ENCODE results near the gene LIN7A.

Gene LIN7A

DNA sequence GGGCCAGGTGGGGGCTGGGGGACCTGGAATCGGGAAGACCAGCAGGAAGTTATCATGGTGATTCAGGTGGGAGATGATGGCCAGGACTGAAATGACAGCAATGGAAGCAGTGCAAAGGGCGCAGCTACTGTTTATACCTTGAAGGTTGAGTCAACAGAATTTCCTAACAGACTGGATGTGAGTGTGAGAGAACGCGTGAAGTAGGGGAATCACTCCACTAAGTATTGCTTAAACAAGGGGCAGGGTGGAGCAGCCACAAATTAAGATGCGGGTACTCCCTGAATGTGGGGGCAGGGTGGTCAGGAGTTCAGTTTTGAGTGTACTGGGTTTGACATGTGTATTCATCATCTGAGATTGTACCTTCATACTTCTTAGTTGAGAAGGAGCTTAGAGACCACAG is 175.9 kb downstream of the LIN7A start:
- no peaks in the 10 kb centered on the region for H3K9me3 ChIP-seq (ENCODE audit: control insufficient read depth in 2 of 2, low read length in 2 of 2)
- H3K4me1 ChIP-seq (ENCODE audit: control insufficient read depth, insufficient read depth, low read length), result no peaks in the 10 kb centered on the region
- H3K36me3 ChIP-seq (ENCODE audit: control insufficient read depth in 2 of 2, insufficient read depth in 2 of 2, low read length in 2 of 2), result no peaks in the 10 kb centered on the region
- H3K27me3 ChIP-seq (ENCODE audit: control insufficient read depth in 1 of 2, insufficient read depth in 2 of 2, low read length in 2 of 2), result no peaks in the 10 kb centered on the region
- no peak overlapping the region for H3K27ac ChIP-seq (ENCODE audit: low read length)
- no peak overlapping the region for H3K4me3 ChIP-seq (ENCODE audit: low read length in 2 of 2)
- no peak overlapping the region for H3K9ac ChIP-seq (ENCODE audit: low read length in 2 of 2)

DNA sequence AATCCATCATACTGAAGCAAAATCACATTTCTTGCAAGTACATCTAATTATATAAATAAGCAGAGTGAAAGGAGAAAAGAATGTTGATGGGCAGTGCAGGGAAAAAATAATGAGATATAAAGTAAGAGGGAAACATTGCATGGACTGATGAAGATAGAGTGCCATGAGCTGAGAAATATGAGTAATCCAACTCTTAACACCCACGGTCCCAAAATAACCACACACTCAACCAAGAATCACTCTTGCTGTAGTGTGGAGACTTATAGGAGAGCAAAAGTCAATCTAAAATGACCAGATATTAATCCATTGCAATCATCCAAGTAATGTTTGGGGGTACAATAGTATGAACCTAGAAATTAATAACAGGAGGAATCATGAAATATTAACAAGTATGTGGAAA is 180.9 kb downstream of the LIN7A start:
- Histone ChIP-seq H3K4me3 (ENCODE audit: low read length in 2 of 2) (no peak overlapping the region), H3K27me3 (ENCODE audit: control insufficient read depth in 1 of 2, insufficient read depth in 2 of 2, low read length in 2 of 2) (no peaks in the 10 kb centered on the region), H3K4me1 (ENCODE audit: control insufficient read depth, insufficient read depth, low read length) (no peaks in the 10 kb centered on the region), H3K36me3 (ENCODE audit: control insufficient read depth in 2 of 2, insufficient read depth in 2 of 2, low read length in 2 of 2) (no peaks in the 10 kb centered on the region), H3K27ac (ENCODE audit: low read length) (no peak overlapping the region), H3K9me3 (ENCODE audit: control insufficient read depth in 2 of 2, low read length in 2 of 2) (no peaks in the 10 kb centered on the region), H3K9ac (ENCODE audit: low read length in 2 of 2) (no peak overlapping the region)

DNA sequence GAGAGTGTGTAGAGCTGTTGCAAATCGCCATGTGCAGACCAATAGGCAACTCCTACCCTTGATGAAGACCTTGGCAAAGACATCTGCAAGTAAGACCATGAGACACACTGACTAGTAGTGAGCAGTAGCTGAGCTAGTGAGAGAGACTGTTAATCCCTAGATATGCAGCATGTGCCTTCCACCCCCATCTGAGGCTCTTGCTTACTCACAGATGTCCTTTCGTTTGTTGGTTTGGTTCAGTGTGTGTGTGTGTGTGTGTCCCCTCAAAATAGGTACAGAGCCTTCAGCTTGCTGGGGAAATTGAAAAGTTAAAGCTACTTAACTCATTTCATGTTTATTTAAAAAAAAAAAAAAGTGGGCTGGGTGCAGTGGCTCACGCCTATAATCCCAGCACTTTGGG is 183.5 kb downstream of the LIN7A start:
- no peak overlapping the region for H3K9ac ChIP-seq (ENCODE audit: low read length in 2 of 2)
- H3K4me3 ChIP-seq (ENCODE audit: low read length in 2 of 2), result no peak overlapping the region
- no peaks in the 10 kb centered on the region for H3K27me3 ChIP-seq (ENCODE audit: control insufficient read depth in 1 of 2, insufficient read depth in 2 of 2, low read length in 2 of 2)
- H3K27ac ChIP-seq (ENCODE audit: low read length), result no peak overlapping the region
- no peaks in the 10 kb centered on the region for H3K36me3 ChIP-seq (ENCODE audit: control insufficient read depth in 2 of 2, insufficient read depth in 2 of 2, low read length in 2 of 2)
- H3K9me3 ChIP-seq (ENCODE audit: control insufficient read depth in 2 of 2, low read length in 2 of 2), result no peaks in the 10 kb centered on the region
- no peaks in the 10 kb centered on the region for H3K4me1 ChIP-seq (ENCODE audit: control insufficient read depth, insufficient read depth, low read length)

DNA sequence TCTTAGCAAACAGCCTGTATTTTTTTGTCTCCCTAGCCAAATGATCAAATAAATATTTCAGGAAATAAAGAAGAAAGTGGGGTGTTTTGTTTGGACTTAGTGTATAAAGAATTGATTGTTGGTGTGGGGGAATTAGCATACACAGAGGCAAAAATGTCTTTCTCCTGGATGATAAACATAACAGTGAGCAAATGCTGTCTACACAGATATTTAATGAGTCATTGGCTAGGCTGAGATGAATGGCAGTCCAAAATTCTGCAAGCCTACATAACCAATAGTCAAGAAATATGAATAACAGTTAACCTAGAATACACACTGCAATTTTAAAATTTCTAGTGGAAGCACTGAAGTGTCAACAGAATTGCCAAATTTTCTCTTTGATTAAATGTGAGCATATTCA is 185.3 kb downstream of the LIN7A start:
- Histone ChIP-seq H3K4me1 (ENCODE audit: control insufficient read depth, insufficient read depth, low read length) (no peaks in the 10 kb centered on the region), H3K4me3 (ENCODE audit: low read length in 2 of 2) (no peak overlapping the region), H3K27ac (ENCODE audit: low read length) (no peak overlapping the region), H3K36me3 (ENCODE audit: control insufficient read depth in 2 of 2, insufficient read depth in 2 of 2, low read length in 2 of 2) (no peaks in the 10 kb centered on the region), H3K9ac (ENCODE audit: low read length in 2 of 2) (no peak overlapping the region), H3K27me3 (ENCODE audit: control insufficient read depth in 1 of 2, insufficient read depth in 2 of 2, low read length in 2 of 2) (no peaks in the 10 kb centered on the region), H3K9me3 (ENCODE audit: control insufficient read depth in 2 of 2, low read length in 2 of 2) (no peaks in the 10 kb centered on the region)

DNA sequence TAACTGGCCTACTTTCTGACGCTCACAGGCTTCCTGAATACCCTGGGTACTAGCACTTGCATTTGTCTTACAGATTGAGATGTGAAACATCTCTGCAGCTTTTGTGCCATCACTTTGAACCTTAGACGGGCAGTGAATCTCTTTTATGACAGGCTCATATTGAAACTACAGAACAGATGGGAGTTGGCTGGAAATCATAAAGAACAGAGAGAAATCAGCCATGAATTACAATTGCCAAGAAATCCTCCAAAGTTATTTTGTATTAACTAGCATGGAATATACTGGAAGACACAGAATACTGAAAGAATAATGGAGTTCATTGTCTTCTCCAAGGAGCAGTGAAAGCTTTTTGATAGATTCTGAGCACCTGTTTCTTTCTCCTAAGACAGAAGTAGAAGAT is 188.3 kb downstream of the LIN7A start:
- Histone ChIP-seq H3K27me3 (ENCODE audit: control insufficient read depth in 1 of 2, insufficient read depth in 2 of 2, low read length in 2 of 2) (no peaks in the 10 kb centered on the region), H3K27ac (ENCODE audit: low read length) (no peak overlapping the region), H3K4me1 (ENCODE audit: control insufficient read depth, insufficient read depth, low read length) (no peaks in the 10 kb centered on the region), H3K9ac (ENCODE audit: low read length in 2 of 2) (no peak overlapping the region), H3K36me3 (ENCODE audit: control insufficient read depth in 2 of 2, insufficient read depth in 2 of 2, low read length in 2 of 2) (no peaks in the 10 kb centered on the region), H3K9me3 (ENCODE audit: control insufficient read depth in 2 of 2, low read length in 2 of 2) (no peaks in the 10 kb centered on the region), H3K4me3 (ENCODE audit: low read length in 2 of 2) (no peak overlapping the region)

DNA sequence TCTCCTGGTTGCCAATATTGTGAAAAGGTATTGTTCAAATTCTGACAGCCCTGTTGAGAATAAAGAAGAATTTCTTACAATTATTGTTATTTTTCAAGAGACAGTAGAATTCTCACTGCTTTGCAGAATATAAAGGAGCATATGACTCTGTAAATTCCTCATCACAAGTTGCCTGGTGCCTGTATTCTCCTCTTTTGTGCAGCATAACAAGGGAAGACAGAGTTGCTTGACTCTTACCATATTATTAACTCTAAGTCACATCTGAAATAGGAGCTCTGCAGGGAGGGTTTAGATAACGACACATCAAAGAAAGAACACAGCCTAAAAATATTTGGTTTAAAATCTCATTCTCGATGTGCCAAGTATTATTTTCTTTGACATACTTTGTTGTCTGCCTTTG is 189.9 kb downstream of the LIN7A start:
- Histone ChIP-seq H3K27ac (ENCODE audit: low read length) (no peak overlapping the region), H3K9me3 (ENCODE audit: control insufficient read depth in 2 of 2, low read length in 2 of 2) (no peaks in the 10 kb centered on the region), H3K4me1 (ENCODE audit: control insufficient read depth, insufficient read depth, low read length) (no peaks in the 10 kb centered on the region), H3K36me3 (ENCODE audit: control insufficient read depth in 2 of 2, insufficient read depth in 2 of 2, low read length in 2 of 2) (no peaks in the 10 kb centered on the region), H3K27me3 (ENCODE audit: control insufficient read depth in 1 of 2, insufficient read depth in 2 of 2, low read length in 2 of 2) (no peaks in the 10 kb centered on the region), H3K4me3 (ENCODE audit: low read length in 2 of 2) (no peak overlapping the region), H3K9ac (ENCODE audit: low read length in 2 of 2) (no peak overlapping the region)

DNA sequence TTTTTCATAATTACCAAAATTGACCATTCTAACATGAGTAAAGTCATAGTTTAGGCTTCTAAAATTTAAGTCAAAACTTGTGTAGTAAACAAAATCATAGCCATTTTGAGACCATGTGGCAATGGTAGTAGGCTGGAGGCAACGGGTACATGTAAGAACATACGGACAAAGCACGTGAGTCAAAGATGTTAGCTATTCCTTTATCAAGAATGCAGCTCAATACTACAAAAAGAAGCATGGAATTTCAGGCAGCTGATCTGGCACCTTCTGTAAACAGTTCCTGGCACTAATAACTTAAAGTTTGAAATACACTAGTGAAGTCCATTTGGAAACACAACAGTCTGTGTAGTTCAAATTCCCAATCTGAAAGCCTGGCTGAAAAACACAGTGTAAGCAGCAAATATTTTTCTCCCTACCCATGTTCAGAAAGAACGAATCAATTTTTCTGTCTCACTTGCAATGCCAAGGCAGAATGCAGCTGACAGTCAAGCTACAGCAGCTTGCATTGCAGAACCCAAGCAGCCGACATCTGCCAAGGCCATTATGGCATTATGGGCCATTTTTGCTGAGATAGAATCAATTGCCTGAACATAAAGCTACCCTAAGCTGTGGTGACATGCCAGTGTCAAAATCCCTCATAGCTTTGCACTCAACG is 191.8 kb downstream of the LIN7A start:
- Histone ChIP-seq H3K36me3 (ENCODE audit: control insufficient read depth in 2 of 2, insufficient read depth in 2 of 2, low read length in 2 of 2) (no peaks in the 10 kb centered on the region), H3K9me3 (ENCODE audit: control insufficient read depth in 2 of 2, low read length in 2 of 2) (no peaks in the 10 kb centered on the region), H3K4me3 (ENCODE audit: low read length in 2 of 2) (no peak overlapping the region), H3K9ac (ENCODE audit: low read length in 2 of 2) (no peak overlapping the region), H3K4me1 (ENCODE audit: control insufficient read depth, insufficient read depth, low read length) (no peaks in the 10 kb centered on the region), H3K27ac (ENCODE audit: low read length) (no peak overlapping the region), H3K27me3 (ENCODE audit: control insufficient read depth in 1 of 2, insufficient read depth in 2 of 2, low read length in 2 of 2) (no peaks in the 10 kb centered on the region)

All from stomach smooth muscle (tissue), 2 donors.